Measurements from ENCODE around the gene STARD10. TPM values are rescaled to one million over a fixed set of nuclear protein-coding genes. Genes with fewer than 3 reads are reported as not detected.

STARD10 gene
- total and polyA plus RNA-seq, 9 of the 15 experiments (the other 6 are each of a cell fraction or from before 2014, with no cell fraction given) = 0.15 to 52.9 (median 32.3) TPM

DNA sequence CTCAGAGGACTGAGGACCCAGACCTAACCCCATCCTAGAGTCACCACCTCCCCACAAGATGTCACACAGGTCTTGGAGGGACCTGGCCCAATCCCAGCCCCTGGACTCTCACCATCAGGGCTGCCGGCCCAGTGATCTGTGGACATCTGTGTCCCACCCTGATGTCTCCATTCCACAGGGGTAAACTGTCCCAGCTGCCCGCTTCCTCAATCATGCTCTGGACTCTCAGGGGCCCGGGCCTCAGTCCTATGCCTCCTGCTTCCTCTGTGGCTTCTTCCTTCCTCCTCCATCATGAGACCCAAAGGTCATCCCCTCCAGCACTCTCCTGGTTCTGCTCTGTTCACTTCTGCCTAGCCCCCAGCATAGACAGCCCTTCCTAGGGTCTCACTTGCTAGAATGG, 73.8 kb downstream of the STARD10 start (continued):
- TF ChIP-seq, protein P1, sequence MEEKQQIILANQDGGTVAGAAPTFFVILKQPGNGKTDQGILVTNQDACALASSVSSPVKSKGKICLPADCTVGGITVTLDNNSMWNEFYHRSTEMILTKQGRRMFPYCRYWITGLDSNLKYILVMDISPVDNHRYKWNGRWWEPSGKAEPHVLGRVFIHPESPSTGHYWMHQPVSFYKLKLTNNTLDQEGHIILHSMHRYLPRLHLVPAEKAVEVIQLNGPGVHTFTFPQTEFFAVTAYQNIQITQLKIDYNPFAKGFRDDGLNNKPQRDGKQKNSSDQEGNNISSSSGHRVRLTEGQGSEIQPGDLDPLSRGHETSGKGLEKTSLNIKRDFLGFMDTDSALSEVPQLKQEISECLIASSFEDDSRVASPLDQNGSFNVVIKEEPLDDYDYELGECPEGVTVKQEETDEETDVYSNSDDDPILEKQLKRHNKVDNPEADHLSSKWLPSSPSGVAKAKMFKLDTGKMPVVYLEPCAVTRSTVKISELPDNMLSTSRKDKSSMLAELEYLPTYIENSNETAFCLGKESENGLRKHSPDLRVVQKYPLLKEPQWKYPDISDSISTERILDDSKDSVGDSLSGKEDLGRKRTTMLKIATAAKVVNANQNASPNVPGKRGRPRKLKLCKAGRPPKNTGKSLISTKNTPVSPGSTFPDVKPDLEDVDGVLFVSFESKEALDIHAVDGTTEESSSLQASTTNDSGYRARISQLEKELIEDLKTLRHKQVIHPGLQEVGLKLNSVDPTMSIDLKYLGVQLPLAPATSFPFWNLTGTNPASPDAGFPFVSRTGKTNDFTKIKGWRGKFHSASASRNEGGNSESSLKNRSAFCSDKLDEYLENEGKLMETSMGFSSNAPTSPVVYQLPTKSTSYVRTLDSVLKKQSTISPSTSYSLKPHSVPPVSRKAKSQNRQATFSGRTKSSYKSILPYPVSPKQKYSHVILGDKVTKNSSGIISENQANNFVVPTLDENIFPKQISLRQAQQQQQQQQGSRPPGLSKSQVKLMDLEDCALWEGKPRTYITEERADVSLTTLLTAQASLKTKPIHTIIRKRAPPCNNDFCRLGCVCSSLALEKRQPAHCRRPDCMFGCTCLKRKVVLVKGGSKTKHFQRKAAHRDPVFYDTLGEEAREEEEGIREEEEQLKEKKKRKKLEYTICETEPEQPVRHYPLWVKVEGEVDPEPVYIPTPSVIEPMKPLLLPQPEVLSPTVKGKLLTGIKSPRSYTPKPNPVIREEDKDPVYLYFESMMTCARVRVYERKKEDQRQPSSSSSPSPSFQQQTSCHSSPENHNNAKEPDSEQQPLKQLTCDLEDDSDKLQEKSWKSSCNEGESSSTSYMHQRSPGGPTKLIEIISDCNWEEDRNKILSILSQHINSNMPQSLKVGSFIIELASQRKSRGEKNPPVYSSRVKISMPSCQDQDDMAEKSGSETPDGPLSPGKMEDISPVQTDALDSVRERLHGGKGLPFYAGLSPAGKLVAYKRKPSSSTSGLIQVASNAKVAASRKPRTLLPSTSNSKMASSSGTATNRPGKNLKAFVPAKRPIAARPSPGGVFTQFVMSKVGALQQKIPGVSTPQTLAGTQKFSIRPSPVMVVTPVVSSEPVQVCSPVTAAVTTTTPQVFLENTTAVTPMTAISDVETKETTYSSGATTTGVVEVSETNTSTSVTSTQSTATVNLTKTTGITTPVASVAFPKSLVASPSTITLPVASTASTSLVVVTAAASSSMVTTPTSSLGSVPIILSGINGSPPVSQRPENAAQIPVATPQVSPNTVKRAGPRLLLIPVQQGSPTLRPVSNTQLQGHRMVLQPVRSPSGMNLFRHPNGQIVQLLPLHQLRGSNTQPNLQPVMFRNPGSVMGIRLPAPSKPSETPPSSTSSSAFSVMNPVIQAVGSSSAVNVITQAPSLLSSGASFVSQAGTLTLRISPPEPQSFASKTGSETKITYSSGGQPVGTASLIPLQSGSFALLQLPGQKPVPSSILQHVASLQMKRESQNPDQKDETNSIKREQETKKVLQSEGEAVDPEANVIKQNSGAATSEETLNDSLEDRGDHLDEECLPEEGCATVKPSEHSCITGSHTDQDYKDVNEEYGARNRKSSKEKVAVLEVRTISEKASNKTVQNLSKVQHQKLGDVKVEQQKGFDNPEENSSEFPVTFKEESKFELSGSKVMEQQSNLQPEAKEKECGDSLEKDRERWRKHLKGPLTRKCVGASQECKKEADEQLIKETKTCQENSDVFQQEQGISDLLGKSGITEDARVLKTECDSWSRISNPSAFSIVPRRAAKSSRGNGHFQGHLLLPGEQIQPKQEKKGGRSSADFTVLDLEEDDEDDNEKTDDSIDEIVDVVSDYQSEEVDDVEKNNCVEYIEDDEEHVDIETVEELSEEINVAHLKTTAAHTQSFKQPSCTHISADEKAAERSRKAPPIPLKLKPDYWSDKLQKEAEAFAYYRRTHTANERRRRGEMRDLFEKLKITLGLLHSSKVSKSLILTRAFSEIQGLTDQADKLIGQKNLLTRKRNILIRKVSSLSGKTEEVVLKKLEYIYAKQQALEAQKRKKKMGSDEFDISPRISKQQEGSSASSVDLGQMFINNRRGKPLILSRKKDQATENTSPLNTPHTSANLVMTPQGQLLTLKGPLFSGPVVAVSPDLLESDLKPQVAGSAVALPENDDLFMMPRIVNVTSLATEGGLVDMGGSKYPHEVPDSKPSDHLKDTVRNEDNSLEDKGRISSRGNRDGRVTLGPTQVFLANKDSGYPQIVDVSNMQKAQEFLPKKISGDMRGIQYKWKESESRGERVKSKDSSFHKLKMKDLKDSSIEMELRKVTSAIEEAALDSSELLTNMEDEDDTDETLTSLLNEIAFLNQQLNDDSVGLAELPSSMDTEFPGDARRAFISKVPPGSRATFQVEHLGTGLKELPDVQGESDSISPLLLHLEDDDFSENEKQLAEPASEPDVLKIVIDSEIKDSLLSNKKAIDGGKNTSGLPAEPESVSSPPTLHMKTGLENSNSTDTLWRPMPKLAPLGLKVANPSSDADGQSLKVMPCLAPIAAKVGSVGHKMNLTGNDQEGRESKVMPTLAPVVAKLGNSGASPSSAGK (IDR thresholded peaks at IDR 0.05) = no peak
- no peak for TF ChIP-seq DMBX1 (CRISPR knock-in tag; IDR thresholded peaks at IDR 0.05; ENCODE audit: borderline replicate concordance)
- TF ChIP-seq TAF7 (tag; IDR thresholded peaks at IDR 0.05) = no peak
- no peak for TF ChIP-seq NCOR1 (IDR thresholded peaks at IDR 0.05)
- no peak for TF ChIP-seq CHD4 (IDR thresholded peaks at IDR 0.05; ENCODE audit: insufficient read depth, insufficient replicate concordance, low read depth, low read length, poor library complexity, severe bottlenecking)
- no peak for TF ChIP-seq MBD2 (IDR thresholded peaks at IDR 0.05; ENCODE audit: borderline replicate concordance, low read depth)

Data from K562 (cell line).